CD4-positive, CD25-positive, alpha-beta regulatory T cell (primary cell): ENCODE results near the gene JARID2. TPM values are rescaled to one million over a fixed set of nuclear protein-coding genes. Genes with fewer than 3 reads are reported as not detected.

Source experiments
- ATAC-seq, 2 donors: fragments of 150-1000 bp; cut with Tn5 transposase; one replicate each; pipeline ENCODE4 v1.10.0; 2021; ENCODE audit warnings: low read depth in 2 of 2, moderate number of reproducible peaks in 2 of 2, moderate library complexity in 1 of 2
- DNase-seq, 3 donors: peaks; one replicate each; pipeline versions ENCODE4 v3.0.0 to v3.0.0-alpha.2; 2012 to 2022; ENCODE audit warnings: mixed read lengths in 1 of 3
- H3K27ac ChIP-seq: one replicate; pipeline ENCODE4 v1.7.0; 2013; ENCODE audit warnings: mild to moderate bottlenecking, low read length; ENCODE audit not compliant: insufficient read depth, poor library complexity, severe bottlenecking
- H3K27me3 ChIP-seq: one replicate; pipeline ENCODE4 v1.7.0; 2013; ENCODE audit warnings: low read length; ENCODE audit not compliant: control insufficient read depth, insufficient read depth
- H3K36me3 ChIP-seq: one replicate; pipeline ENCODE4 v1.7.0; 2013; ENCODE audit warnings: mild to moderate bottlenecking, low read length, moderate library complexity; ENCODE audit not compliant: control insufficient read depth, insufficient read depth
- H3K4me1 ChIP-seq: 2 replicates; pipeline ENCODE4 v1.7.0; 2013; ENCODE audit warnings: mild to moderate bottlenecking, low read length; ENCODE audit not compliant: insufficient read depth, control insufficient read depth, poor library complexity, severe bottlenecking
- H3K4me3 ChIP-seq: one replicate; pipeline ENCODE4 v1.7.0; 2013; ENCODE audit warnings: low read depth, mild to moderate bottlenecking, low read length, moderate library complexity
- H3K9me3 ChIP-seq, 2 experiments: 1 replicate in 1 of 2; 2 replicates in 1 of 2; pipeline ENCODE4 v1.7.0; 2013; ENCODE audit warnings: low read length in 2 of 2, mild to moderate bottlenecking in 1 of 2, moderate library complexity in 1 of 2; ENCODE audit not compliant: control insufficient read depth in 2 of 2
- H3K27ac Mint-ChIP-seq, 3 donors: one replicate each; pipeline ENCODE4 v1.8.0; 2020 to 2022; ENCODE audit warnings: mild to moderate bottlenecking in 3 of 3, mixed read lengths in 3 of 3, moderate library complexity in 2 of 3
- H3K27me3 Mint-ChIP-seq: one replicate; pipeline ENCODE4 v1.8.0; 2022; ENCODE audit warnings: mild to moderate bottlenecking, mixed read lengths
- H3K36me3 Mint-ChIP-seq: one replicate; pipeline ENCODE4 v1.8.0; 2020; ENCODE audit warnings: mixed read lengths
- H3K4me1 Mint-ChIP-seq, 4 donors: one replicate each; pipeline ENCODE4 v1.8.0; 2020 to 2022; ENCODE audit warnings: mixed read lengths in 4 of 4, mild to moderate bottlenecking in 1 of 4
- H3K4me3 Mint-ChIP-seq, 4 donors: one replicate each; pipeline ENCODE4 v1.8.0; 2020 to 2022; ENCODE audit warnings: mild to moderate bottlenecking in 4 of 4, mixed read lengths in 4 of 4, moderate library complexity in 3 of 4
- H3K9me3 Mint-ChIP-seq, 7 donors: one replicate each; pipeline ENCODE4 v1.8.0; 2020 to 2022; ENCODE audit warnings: mixed read lengths in 7 of 7, mild to moderate bottlenecking in 3 of 7, moderate library complexity in 2 of 7
- polyA plus RNA-seq, 4 donors: library from polyadenylated mRNA; unstranded; fragments of 300-500 nt; fragmentation: Illumina TruSeq; gene quantifications; one replicate each; pipeline ENCODE4 v1.2.3, GENCODE V29; 2021
- total RNA-seq: library from RNA; stranded (reverse); gene quantifications from one replicate; pipeline ENCODE4 v1.2.3, GENCODE V29; 2022

Gene JARID2
- total and polyA plus RNA-seq, 5 donors from 2014 or later, result 4.1 to 26.1 (median 5.6) TPM

GRCh38 chr6:15220062-15220461, 25.8 kb upstream of the JARID2 start:
- H3K9me3 ChIP-seq, result no peaks in the 10 kb centered on the region
- Mint-ChIP-seq H3K4me1 (no peaks in the 10 kb centered on the region), H3K27ac (no peak overlapping the region), H3K36me3 (no peaks in the 10 kb centered on the region), H3K4me3 (no peak overlapping the region), H3K9me3 (no peaks in the 10 kb centered on the region), H3K27me3 (peaks cover 5% of the 10 kb centered on the region)
- H3K4me1 ChIP-seq, result no peaks in the 10 kb centered on the region
- no peak overlapping the region for H3K27ac ChIP-seq
- DNase-seq, result no peak
- H3K4me3 ChIP-seq, result no peak overlapping the region
- no peak for ATAC-seq
- H3K27me3 ChIP-seq, result no peaks in the 10 kb centered on the region
- H3K36me3 ChIP-seq, result no peaks in the 10 kb centered on the region

- Histone ChIP-seq H3K4me3 (no peak overlapping the region), H3K36me3 (no peaks in the 10 kb centered on the region), H3K9me3 (no peaks in the 10 kb centered on the region), H3K27me3 (no peaks in the 10 kb centered on the region), H3K4me1 (no peaks in the 10 kb centered on the region), H3K27ac (no peak overlapping the region)
- Mint-ChIP-seq H3K36me3 (no peaks in the 10 kb centered on the region), H3K4me1 (no peaks in the 10 kb centered on the region), H3K4me3 (no peak overlapping the region), H3K27me3 (peaks cover 5% of the 10 kb centered on the region), H3K9me3 (no peaks in the 10 kb centered on the region), H3K27ac (no peak overlapping the region)
- ATAC-seq, result no peak
- DNase-seq, result no peak
Observed at GRCh38 chr6:15227827-15228318, 18.0 kb upstream of the JARID2 start.

GRCh38 chr6:15230827-15231226, 15.0 kb upstream of the JARID2 start:
- H3K27ac ChIP-seq, result no peak overlapping the region
- Mint-ChIP-seq H3K27ac (no peak overlapping the region), H3K4me3 (no peak overlapping the region), H3K36me3 (no peaks in the 10 kb centered on the region), H3K27me3 (no peaks in the 10 kb centered on the region), H3K9me3 (no peaks in the 10 kb centered on the region), H3K4me1 (no peaks in the 10 kb centered on the region)
- H3K4me3 ChIP-seq, result no peak overlapping the region
- DNase-seq, result no peak
- H3K9me3 ChIP-seq, result no peaks in the 10 kb centered on the region
- no peak for ATAC-seq
- no peaks in the 10 kb centered on the region for H3K27me3 ChIP-seq
- no peaks in the 10 kb centered on the region for H3K4me1 ChIP-seq
- H3K36me3 ChIP-seq, result no peaks in the 10 kb centered on the region

GRCh38 chr6:15232836-15233510, 12.9 kb upstream of the JARID2 start:
- no peaks in the 10 kb centered on the region for H3K36me3 ChIP-seq
- Mint-ChIP-seq H3K27me3 (peaks cover 4% of the 10 kb centered on the region), H3K36me3 (no peaks in the 10 kb centered on the region), H3K4me1 (no peaks in the 10 kb centered on the region), H3K4me3 (no peak overlapping the region), H3K9me3 (no peaks in the 10 kb centered on the region), H3K27ac (no peak overlapping the region)
- H3K9me3 ChIP-seq, result no peaks in the 10 kb centered on the region
- no peak overlapping the region for H3K4me3 ChIP-seq
- DNase-seq, result no peak
- no peaks in the 10 kb centered on the region for H3K4me1 ChIP-seq
- no peak for ATAC-seq
- H3K27ac ChIP-seq, result no peak overlapping the region
- H3K27me3 ChIP-seq, result no peaks in the 10 kb centered on the region

GRCh38 chr6:15234068-15234758, 11.7 kb upstream of the JARID2 start:
- no peaks in the 10 kb centered on the region for H3K27me3 ChIP-seq
- Mint-ChIP-seq H3K9me3 (no peaks in the 10 kb centered on the region), H3K27me3 (peaks cover 9% of the 10 kb centered on the region), H3K36me3 (no peaks in the 10 kb centered on the region), H3K27ac (no peak overlapping the region), H3K4me1 (no peaks in the 10 kb centered on the region), H3K4me3 (no peak overlapping the region)
- H3K9me3 ChIP-seq, result no peaks in the 10 kb centered on the region
- DNase-seq (no peak), ATAC-seq (no peak)
- no peak overlapping the region for H3K4me3 ChIP-seq
- H3K27ac ChIP-seq, result no peak overlapping the region
- H3K36me3 ChIP-seq, result no peaks in the 10 kb centered on the region
- no peaks in the 10 kb centered on the region for H3K4me1 ChIP-seq

GRCh38 chr6:15239616-15240364, 6.1 kb upstream of the JARID2 start:
- ATAC-seq (no peak), DNase-seq (no peak)
- H3K4me1 ChIP-seq, result peaks cover 6% of the 10 kb centered on the region
- H3K4me3 ChIP-seq, result no peak overlapping the region
- Mint-ChIP-seq H3K4me3 (no peak overlapping the region), H3K36me3 (no peaks in the 10 kb centered on the region), H3K9me3 (no peaks in the 10 kb centered on the region), H3K27ac (no peak overlapping the region), H3K27me3 (peaks cover 19% of the 10 kb centered on the region), H3K4me1 (peaks cover 0 to 7% (median under 1%) of the 10 kb centered on the region in 4 donors)
- no peaks in the 10 kb centered on the region for H3K27me3 ChIP-seq
- no peaks in the 10 kb centered on the region for H3K9me3 ChIP-seq
- H3K36me3 ChIP-seq, result no peaks in the 10 kb centered on the region
- H3K27ac ChIP-seq, result no peak overlapping the region

- peaks cover 36% of the 10 kb centered on the region for H3K27me3 Mint-ChIP-seq
- no peaks in the 10 kb centered on the region for H3K36me3 ChIP-seq
- H3K27ac Mint-ChIP-seq, result no peak overlapping the region
- DNase-seq (no peak), ATAC-seq (no peak)
- no peaks in the 10 kb centered on the region for H3K27me3 ChIP-seq
- H3K4me3 Mint-ChIP-seq, result peak overlapping the region in 1 of 4 donors; percentile 100
- no peak overlapping the region for H3K27ac ChIP-seq
- peaks cover 0 to 22% (median 16%) of the 10 kb centered on the region in 4 donors for H3K4me1 Mint-ChIP-seq
- H3K9me3 ChIP-seq, result no peaks in the 10 kb centered on the region
- H3K4me3 ChIP-seq, result no peak overlapping the region
- H3K9me3 Mint-ChIP-seq, result no peaks in the 10 kb centered on the region
- peaks cover 3% of the 10 kb centered on the region for H3K36me3 Mint-ChIP-seq
- peaks cover 22% of the 10 kb centered on the region for H3K4me1 ChIP-seq
Observed at GRCh38 chr6:15242503-15242902, 3.4 kb upstream of the JARID2 start.
